Measurements from ENCODE around the gene SLC48A1.

Gene SLC48A1

DNA sequence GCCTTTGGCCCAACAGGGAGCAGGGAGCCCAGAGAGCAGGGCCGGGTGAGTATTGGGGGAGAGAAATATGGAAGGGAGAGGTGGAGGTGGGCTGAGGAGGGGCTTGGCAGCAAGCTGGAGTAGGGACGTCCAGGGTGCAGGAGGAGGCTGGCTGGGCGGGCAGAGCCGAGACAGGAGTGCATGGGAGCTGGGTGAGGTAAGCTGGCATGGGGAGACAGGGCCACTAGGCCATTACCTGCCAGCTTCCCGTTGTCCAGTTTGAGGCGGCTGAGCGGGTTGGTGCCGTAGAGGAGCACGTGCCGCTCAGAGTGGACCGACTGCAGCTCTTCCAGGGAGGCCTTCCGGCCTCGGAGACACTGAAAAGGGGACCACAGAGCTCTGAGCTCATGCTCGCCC lies 18.3 kb downstream of the SLC48A1 start:
- no peak overlapping the region for H3K4me3 ChIP-seq (replicated peaks; ENCODE audit: low read depth, low read length)
- no peak for DNase-seq (ENCODE audit: low read depth)
- TF ChIP-seq, protein P1, sequence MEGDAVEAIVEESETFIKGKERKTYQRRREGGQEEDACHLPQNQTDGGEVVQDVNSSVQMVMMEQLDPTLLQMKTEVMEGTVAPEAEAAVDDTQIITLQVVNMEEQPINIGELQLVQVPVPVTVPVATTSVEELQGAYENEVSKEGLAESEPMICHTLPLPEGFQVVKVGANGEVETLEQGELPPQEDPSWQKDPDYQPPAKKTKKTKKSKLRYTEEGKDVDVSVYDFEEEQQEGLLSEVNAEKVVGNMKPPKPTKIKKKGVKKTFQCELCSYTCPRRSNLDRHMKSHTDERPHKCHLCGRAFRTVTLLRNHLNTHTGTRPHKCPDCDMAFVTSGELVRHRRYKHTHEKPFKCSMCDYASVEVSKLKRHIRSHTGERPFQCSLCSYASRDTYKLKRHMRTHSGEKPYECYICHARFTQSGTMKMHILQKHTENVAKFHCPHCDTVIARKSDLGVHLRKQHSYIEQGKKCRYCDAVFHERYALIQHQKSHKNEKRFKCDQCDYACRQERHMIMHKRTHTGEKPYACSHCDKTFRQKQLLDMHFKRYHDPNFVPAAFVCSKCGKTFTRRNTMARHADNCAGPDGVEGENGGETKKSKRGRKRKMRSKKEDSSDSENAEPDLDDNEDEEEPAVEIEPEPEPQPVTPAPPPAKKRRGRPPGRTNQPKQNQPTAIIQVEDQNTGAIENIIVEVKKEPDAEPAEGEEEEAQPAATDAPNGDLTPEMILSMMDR (IDR thresholded peaks at IDR 0.05; ENCODE audit: low read length, missing control alignments): no peak

DNA sequence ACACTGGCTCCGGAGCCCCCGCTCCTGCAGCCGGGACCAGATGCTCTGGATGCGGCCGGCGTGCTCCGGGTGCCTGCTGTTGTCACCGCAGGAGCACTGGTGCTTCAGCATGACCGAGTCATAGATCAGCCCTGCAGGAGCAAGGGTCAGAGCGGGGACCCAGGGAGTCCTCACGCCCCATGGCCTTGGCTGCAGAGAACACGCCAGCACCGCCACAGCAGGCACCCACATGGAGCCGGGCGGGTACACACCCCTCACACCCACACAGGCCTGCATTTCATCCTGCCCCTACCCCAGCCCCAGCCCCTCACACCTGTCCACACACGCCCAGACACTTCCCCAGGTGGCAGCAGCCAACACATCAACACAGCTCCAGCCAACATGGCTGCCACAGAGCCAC lies 18.8 kb downstream of the SLC48A1 start:
- TF ChIP-seq, protein P1 (IDR thresholded peaks at IDR 0.05; ENCODE audit: low read length, missing control alignments): no peak
- no peak overlapping the region for H3K4me3 ChIP-seq (replicated peaks; ENCODE audit: low read depth, low read length)
- DNase-seq (ENCODE audit: low read depth): no peak

DNA sequence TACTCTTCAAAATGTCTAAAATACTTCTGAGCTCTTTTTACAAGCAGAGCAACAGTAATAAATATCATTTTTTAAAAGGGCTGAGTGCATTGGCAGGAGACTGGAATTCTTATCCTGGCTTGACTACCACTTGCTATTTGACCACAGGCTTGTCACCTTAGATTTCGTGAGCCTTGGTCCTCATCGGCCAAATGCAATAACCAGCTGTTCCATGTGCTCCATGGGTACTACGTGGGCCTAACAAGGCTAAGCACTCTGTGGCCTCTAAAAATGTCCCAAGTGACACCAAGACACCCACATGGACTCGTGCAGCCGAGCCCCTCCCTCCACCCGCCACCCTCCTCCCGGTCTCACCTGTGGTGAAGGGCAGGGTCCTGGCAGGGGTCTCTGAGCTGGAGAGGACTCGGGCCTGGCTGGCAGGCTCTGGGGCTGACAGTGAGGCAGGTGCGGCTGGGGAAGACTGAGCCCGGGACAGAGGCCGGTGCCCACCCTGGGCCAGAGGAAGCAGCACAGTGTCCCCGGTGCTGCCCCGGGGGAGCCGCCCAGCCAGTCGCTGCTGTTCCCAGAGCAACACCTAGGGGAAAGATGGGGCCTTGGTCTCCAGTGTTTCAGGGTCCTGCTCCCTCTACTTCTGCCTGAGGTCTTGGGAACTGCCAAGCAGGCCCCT lies 20.1 kb downstream of the SLC48A1 start:
- no peak for DNase-seq (ENCODE audit: low read depth)
- TF ChIP-seq, protein P1 (IDR thresholded peaks at IDR 0.05; ENCODE audit: low read length, missing control alignments): no peak
- H3K4me3 ChIP-seq (replicated peaks; ENCODE audit: low read depth, low read length): no peak overlapping the region

GRCh38 chr12:47794679-47795078 lies 21.6 kb downstream of the SLC48A1 start:
- no peak overlapping the region for H3K4me3 ChIP-seq (replicated peaks; ENCODE audit: low read depth, low read length)
- DNase-seq (ENCODE audit: low read depth): no peak
- TF ChIP-seq, protein P1 (IDR thresholded peaks at IDR 0.05; ENCODE audit: low read length, missing control alignments): no peak

GRCh38 chr12:47795121-47795813 lies 22.2 kb downstream of the SLC48A1 start:
- TF ChIP-seq, protein P1 (IDR thresholded peaks at IDR 0.05; ENCODE audit: low read length, missing control alignments): no peak
- H3K4me3 ChIP-seq (replicated peaks; ENCODE audit: low read depth, low read length): no peak overlapping the region
- no peak for DNase-seq (ENCODE audit: low read depth)

GRCh38 chr12:47795814-47796411 lies 22.9 kb downstream of the SLC48A1 start:
- DNase-seq (ENCODE audit: low read depth): no peak
- TF ChIP-seq, protein P1 (IDR thresholded peaks at IDR 0.05; ENCODE audit: low read length, missing control alignments): no peak
- no peak overlapping the region for H3K4me3 ChIP-seq (replicated peaks; ENCODE audit: low read depth, low read length)
